Heart left ventricle (tissue), 16 donors: ENCODE data around the gene ITGA3. TPM values are rescaled to one million over a fixed set of nuclear protein-coding genes. Genes with fewer than 3 reads are reported as not detected.

ENCODE experiments used
- ATAC-seq, 4 donors: fragments of 200-7000 bp; cut with Tn5 transposase; one replicate each; pipeline ENCODE4 v1.9.1; 2020 to 2022; ENCODE audit warnings: moderate library complexity in 4 of 4, mild to moderate bottlenecking in 3 of 4, moderate number of reproducible peaks in 1 of 4
- DNase-seq, 5 donors: peaks; one replicate each; pipeline ENCODE4 v3.0.0-alpha.2; 2020
- H3K27ac ChIP-seq, 12 donors: fragments of 200-600 bp; sonication (generic) in 4 of 12; one replicate each; pipeline versions ENCODE4 v1.5.0 to v1.8.0; 2016 to 2022; ENCODE audit warnings: mild to moderate bottlenecking in 2 of 12
- H3K27me3 ChIP-seq, 9 donors: fragments of 200-600 bp; sonication (generic) in 2 of 9; one replicate each; pipeline versions ENCODE4 v1.5.1 to v1.8.0; 2016 to 2022; ENCODE audit warnings: mild to moderate bottlenecking in 3 of 9
- H3K36me3 ChIP-seq, 9 donors: fragments of 200-600 bp; sonication (generic) in 2 of 9; one replicate each; pipeline versions ENCODE4 v1.5.0 to v1.8.0; 2018 to 2022; ENCODE audit warnings: mild to moderate bottlenecking in 2 of 9
- H3K4me1 ChIP-seq, 12 donors: fragments of 200-600 bp; sonication (generic) in 4 of 12; one replicate each; pipeline versions ENCODE4 v1.5.0 to v1.8.0; 2016 to 2022; ENCODE audit warnings: mild to moderate bottlenecking in 3 of 12
- H3K4me3 ChIP-seq, 12 donors: fragments of 200-600 bp; sonication (generic) in 4 of 12; one replicate each; pipeline versions ENCODE4 v1.5.0 to v1.8.0; 2017 to 2022; ENCODE audit warnings: mild to moderate bottlenecking in 9 of 12, moderate library complexity in 4 of 12
- H3K9me3 ChIP-seq, 12 donors: fragments of 200-600 bp; sonication (generic) in 4 of 12; one replicate each; pipeline versions ENCODE4 v1.5.0 to v1.8.0; 2016 to 2022; ENCODE audit warnings: mild to moderate bottlenecking in 1 of 12
- POLR2A ChIP-seq, 2 donors: fragments of 450-650 bp; IDR thresholded peaks; one replicate each; pipeline ENCODE4 v1.6.1; 2017; ENCODE audit warnings: antibody characterized with exemption in 2 of 2, mild to moderate bottlenecking in 2 of 2, moderate library complexity in 2 of 2
- WGBS, 4 donors: extraction: QIAGEN DNeasy Blood & Tissue Kit in 2 of 4; methylation state at CpG; one replicate each; pipeline versions ENCODE4 v1.1.5 to v1.1.7; 2013 to 2018; 5-methylcytosine and 5-hydroxymethylcytosine counted together
- intact Hi-C, 10 donors: fragments of 100-400 bp; cut with DNase I; formaldehyde crosslinking; loops; one replicate each; pipeline versions ENCODE4 v1.11.1 to v1.14.2; 2022
- polyA plus RNA-seq, 2 donors: library from polyadenylated mRNA; stranded (reverse); fragments of 200-250 nt; gene quantifications; one replicate each; pipeline ENCODE4 v1.2.3, GENCODE V29; 2013
- total RNA-seq, 9 donors: library from RNA; depleted of rRNA in 2 of 9; stranded (reverse); fragments of >200 nt in 2 of 9; fragmentation: NEBNext Ultra II Directional in 3 of 9; extraction: Animal tissue kit (Norgen Biotek cat#: 25700) in 3 of 9; gene quantifications; one replicate each; pipeline versions ENCODE4 v1.1.0 to v1.2.4, GENCODE V29; 2016 to 2023
- TF ChIP-seq, protein P1 (sequence below), 12 donors: fragments of 200-600 bp; sonication (generic) in 4 of 12; IDR thresholded peaks; one replicate each; pipeline versions ENCODE4 v1.5.0 to v1.8.0; 2018 to 2022; ENCODE audit warnings: antibody characterized with exemption in 12 of 12, mild to moderate bottlenecking in 5 of 12
- donor health status: ischemic (EF 13 %, LVEDD 7.1; RV severe dilation, severe dysfunction).
- donor health status: healthy with polysubstance abuse.
- donor health status: DM: no; HTN: yes; CAD: no.
- donor health status: DM: no; HTN: no; CAD: no.
- donor health status: ischemic (EF 25% LVEDD 6.9; RV normal size, moderate dysfunction).
- donor health status: ischemic (EF 25% LVEDD 5.7; RV mildly dilated, moderate dysfunction).
- donor health status: healthy.
- donor health status: DM: yes; HTN: yes; CAD: no.
- donor health status: ischemic (EF 35%, LVEDD 5.7; RV mildly dilated, moderate dysfunction).
- donor health status: nonischemic (EF 11% LVEDD 7.7; RV severe dilation, severe dysfunction).
- donor health status: DM: yes; HTN: yes; CAD: no.
- donor health status: PGD.
- donor health status: ischemic (EF 29% LVEDD 5.4; RV normal size, mild dysfunction).
- donor health status: nonischemic (EF 23%, LVEDD 6.1; RV moderate dilation, normal function).

Gene ITGA3
- total and polyA plus RNA-seq, 11 donors, result 16.8 to 72.9 (median 23.6) TPM

- H3K36me3 ChIP-seq, result peaks cover 0 to 2% (median 0%) of the 10 kb centered on the region in 9 donors
- no peak overlapping the region for H3K27ac ChIP-seq
- peaks cover 0 to 36% (median 0%) of the 10 kb centered on the region in 9 donors for H3K27me3 ChIP-seq
- H3K4me3 ChIP-seq, result no peak overlapping the region
- H3K9me3 ChIP-seq, result no peaks in the 10 kb centered on the region
- DNase-seq (peak in 1 of 5 donors; percentile 62), ATAC-seq (peak in 1 of 4 donors; percentile 0)
- intact Hi-C loops, result loop anchor here in 7 of 10 donors (5.0 to 10.0 kb wide), 3 partner anchors 47 to 67 kb away; partner anchors contain the start of gene SGCA (in 2 of the 7)
- no peak for TF ChIP-seq POLR2A (IDR thresholded peaks at IDR 0.05)
- TF ChIP-seq, protein P1, sequence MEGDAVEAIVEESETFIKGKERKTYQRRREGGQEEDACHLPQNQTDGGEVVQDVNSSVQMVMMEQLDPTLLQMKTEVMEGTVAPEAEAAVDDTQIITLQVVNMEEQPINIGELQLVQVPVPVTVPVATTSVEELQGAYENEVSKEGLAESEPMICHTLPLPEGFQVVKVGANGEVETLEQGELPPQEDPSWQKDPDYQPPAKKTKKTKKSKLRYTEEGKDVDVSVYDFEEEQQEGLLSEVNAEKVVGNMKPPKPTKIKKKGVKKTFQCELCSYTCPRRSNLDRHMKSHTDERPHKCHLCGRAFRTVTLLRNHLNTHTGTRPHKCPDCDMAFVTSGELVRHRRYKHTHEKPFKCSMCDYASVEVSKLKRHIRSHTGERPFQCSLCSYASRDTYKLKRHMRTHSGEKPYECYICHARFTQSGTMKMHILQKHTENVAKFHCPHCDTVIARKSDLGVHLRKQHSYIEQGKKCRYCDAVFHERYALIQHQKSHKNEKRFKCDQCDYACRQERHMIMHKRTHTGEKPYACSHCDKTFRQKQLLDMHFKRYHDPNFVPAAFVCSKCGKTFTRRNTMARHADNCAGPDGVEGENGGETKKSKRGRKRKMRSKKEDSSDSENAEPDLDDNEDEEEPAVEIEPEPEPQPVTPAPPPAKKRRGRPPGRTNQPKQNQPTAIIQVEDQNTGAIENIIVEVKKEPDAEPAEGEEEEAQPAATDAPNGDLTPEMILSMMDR (IDR thresholded peaks at IDR 0.05), result no peak
- WGBS, 4 donors, result 37 to 59% (median 52%) methylated on average over 13 to 17 of the region's 17 CpGs
- peaks cover 6 to 67% (median 28%) of the 10 kb centered on the region in 12 donors for H3K4me1 ChIP-seq
Measured at GRCh38 chr17:50115756-50116155, 59.8 kb downstream of the ITGA3 start.

DNA sequence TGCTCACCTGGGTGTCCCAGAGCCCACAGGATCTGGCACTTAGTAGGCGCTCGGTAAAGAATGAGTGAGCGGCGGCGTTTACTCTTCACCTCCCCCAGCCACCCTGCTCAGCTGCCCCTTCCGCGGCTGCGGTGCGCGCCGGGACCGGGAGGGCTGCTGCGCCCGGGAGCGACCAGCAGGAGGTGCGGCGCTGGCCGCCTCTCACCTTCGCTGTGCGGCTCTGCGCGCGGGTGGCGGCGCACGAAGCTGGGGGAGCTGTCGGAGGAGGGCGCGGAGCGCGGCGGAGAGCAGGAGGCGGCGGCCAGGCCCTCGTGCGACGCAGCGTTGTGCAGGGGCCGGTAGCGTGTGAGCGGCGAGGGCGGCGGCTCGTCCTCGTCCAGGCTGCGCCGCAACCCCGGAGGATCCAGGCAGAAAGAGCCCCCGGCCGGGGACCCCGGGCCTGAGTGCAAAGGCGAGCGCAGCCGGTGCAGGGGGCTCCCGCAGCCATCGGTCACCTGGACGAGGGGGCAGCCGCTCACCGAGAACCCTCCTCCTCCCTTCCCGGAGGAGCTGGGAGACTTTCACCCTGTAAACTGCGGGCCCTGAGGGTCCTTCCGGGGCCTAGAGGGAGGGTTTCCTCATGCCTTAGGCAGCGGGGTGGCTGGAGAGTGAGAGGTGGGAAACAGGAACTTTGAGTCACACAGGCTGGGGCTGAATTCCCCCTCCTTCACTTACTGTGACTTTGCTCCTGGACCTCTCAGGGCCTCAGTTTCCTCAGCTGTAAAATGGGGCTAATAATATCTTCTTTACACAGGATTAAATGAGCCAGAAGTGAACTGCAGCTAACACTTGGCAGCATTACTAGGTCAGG is 61.5 kb downstream of the ITGA3 start:
- WGBS, 4 donors, result 12 to 31% (median 27%) methylated on average over 7 to 64 of the region's 64 CpGs
- peak; percentile 47 to 78 (median 60) for DNase-seq

DNA sequence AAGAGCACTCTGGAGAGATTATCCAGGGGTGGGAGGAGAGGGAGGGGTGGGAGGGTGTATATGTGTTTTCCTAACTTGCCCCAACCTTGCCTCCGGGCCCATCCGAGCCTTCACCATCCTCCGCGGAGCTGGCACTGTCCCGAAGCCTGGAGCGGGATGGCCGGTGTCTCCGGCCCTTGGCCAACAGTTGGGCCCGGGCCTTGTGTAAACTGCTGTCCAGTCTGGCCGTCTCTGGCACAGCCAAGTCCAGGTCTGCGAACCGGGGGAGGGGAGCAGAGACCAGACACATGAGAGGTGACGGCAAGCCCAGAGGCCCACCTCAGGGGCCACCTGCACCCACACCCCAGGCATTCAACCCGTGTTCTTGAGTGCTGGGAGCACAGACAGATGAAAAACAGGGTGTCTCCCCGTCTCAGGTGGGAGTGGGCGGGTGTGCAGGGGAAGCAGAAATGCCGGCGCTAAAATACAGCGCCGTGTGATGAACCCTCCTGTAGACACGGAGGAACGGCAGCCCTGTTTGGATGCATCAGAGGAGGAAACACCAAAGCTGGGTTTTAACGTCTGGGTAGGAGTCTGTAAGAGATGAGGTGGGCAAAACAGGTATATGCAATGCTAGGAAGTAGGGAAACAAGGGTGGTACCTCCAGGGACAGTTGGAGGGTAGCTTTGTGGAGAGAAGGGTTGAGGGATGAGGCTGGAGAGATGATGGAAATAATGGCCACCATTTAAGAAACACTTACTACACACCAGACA is 62.3 kb downstream of the ITGA3 start:
- Histone ChIP-seq H3K9me3 (no peaks in the 10 kb centered on the region), H3K4me3 (no peak overlapping the region), H3K27ac (no peak overlapping the region), H3K36me3 (no peaks in the 10 kb centered on the region), H3K27me3 (peaks cover 0 to 36% (median 0%) of the 10 kb centered on the region in 9 donors), H3K4me1 (peaks cover 0 to 42% (median 10%) of the 10 kb centered on the region in 12 donors)
- DNase-seq (no peak), ATAC-seq (no peak)
- intact Hi-C loops, result loop anchor here in 7 of 10 donors (5.0 to 10.0 kb wide), 3 partner anchors 44 to 64 kb away; partner anchors contain the start of gene SGCA (in 2 of the 7)
- WGBS, 4 donors, result 84 to 87% (median 86%) methylated on average over 18 to 23 of the region's 23 CpGs
- TF ChIP-seq POLR2A (IDR thresholded peaks at IDR 0.05), result no peak
- TF ChIP-seq, protein P1 (IDR thresholded peaks at IDR 0.05), result no peak

More for the DNA sequence above, 61.5 kb downstream of the ITGA3 start:
- ATAC-seq, result peak in 3 of 4 donors; percentile 24 to 62 (median 55)
- Histone ChIP-seq H3K27ac (peak overlapping the region in 2 of 12 donors; percentile 9 to 17), H3K9me3 (no peaks in the 10 kb centered on the region), H3K4me1 (peaks cover 0 to 51% (median 13%) of the 10 kb centered on the region in 12 donors), H3K27me3 (peaks cover 0 to 36% (median 0%) of the 10 kb centered on the region in 9 donors), H3K4me3 (peak overlapping the region in 9 of 12 donors; percentile 0 to 43 (median 27)), H3K36me3 (no peaks in the 10 kb centered on the region)
- TF ChIP-seq POLR2A (IDR thresholded peaks at IDR 0.05), result no peak
- TF ChIP-seq, protein P1 (IDR thresholded peaks at IDR 0.05), result peak; percentile 28 to 72 (median 54)
- intact Hi-C loops, result loop anchor here in 7 of 10 donors (5.0 to 10.0 kb wide), 3 partner anchors 45 to 65 kb away; partner anchors contain the start of gene SGCA (in 2 of the 7)
